ENCODE results near the gene SYP. TPM values are rescaled to one million over a fixed set of nuclear protein-coding genes. Genes with fewer than 3 reads are reported as not detected.

SYP gene
- total RNA-seq, 2 donors from 2014 or later: 0.55 to 5.2 TPM

DNA sequence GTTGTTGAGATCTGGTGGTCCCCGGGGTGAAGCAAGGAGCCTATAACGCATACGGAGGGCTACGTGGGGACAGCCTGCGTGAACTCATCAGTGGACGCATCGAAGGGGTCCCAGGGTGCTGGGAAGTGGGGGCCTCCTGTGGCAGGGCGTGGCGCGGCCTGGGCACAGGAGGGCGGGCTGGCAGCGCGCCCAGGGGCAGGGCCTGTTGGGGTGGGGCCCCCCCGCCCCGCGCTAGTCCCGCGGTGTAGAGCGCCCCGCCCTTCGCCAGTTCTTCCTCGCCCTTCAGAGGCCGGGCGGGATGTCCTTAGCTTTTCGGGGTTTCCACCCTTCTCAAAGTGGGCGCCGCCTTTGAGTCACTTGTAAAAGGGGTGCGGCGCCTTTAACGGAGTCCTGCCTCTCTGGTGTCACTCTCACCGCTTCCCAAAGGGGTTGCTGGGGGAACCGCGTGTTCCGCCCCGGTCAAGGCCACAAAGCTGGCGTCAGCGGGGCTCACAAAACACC is 27.7 kb downstream of the SYP start:
- 3% methylated on average over 8 of the region's 37 CpGs for WGBS
- Histone ChIP-seq H3K4me1 (replicated peaks) (no peaks in the 10 kb centered on the region), H3K9me3 (no peaks in the 10 kb centered on the region), H3K27me3 (replicated peaks; ENCODE audit: insufficient read depth) (no peaks in the 10 kb centered on the region), H3K27ac (peak overlapping the region; percentile 81 to 84), H3K36me3 (no peaks in the 10 kb centered on the region), H3K4me3 (peak overlapping the region; percentile 41 to 45)
- DNase-seq (ENCODE audit: low spot score): peak; percentile 58
- intact Hi-C loops (cut with DNase I): no loop called here
- TF ChIP-seq, protein P1, sequence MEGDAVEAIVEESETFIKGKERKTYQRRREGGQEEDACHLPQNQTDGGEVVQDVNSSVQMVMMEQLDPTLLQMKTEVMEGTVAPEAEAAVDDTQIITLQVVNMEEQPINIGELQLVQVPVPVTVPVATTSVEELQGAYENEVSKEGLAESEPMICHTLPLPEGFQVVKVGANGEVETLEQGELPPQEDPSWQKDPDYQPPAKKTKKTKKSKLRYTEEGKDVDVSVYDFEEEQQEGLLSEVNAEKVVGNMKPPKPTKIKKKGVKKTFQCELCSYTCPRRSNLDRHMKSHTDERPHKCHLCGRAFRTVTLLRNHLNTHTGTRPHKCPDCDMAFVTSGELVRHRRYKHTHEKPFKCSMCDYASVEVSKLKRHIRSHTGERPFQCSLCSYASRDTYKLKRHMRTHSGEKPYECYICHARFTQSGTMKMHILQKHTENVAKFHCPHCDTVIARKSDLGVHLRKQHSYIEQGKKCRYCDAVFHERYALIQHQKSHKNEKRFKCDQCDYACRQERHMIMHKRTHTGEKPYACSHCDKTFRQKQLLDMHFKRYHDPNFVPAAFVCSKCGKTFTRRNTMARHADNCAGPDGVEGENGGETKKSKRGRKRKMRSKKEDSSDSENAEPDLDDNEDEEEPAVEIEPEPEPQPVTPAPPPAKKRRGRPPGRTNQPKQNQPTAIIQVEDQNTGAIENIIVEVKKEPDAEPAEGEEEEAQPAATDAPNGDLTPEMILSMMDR (IDR thresholded peaks at IDR 0.05): no peak
- TF ChIP-seq POLR2A (IDR thresholded peaks at IDR 0.05) (peak; percentile 24), POLR2AphosphoS5 (IDR thresholded peaks at IDR 0.05) (peak; percentile 61)

DNA sequence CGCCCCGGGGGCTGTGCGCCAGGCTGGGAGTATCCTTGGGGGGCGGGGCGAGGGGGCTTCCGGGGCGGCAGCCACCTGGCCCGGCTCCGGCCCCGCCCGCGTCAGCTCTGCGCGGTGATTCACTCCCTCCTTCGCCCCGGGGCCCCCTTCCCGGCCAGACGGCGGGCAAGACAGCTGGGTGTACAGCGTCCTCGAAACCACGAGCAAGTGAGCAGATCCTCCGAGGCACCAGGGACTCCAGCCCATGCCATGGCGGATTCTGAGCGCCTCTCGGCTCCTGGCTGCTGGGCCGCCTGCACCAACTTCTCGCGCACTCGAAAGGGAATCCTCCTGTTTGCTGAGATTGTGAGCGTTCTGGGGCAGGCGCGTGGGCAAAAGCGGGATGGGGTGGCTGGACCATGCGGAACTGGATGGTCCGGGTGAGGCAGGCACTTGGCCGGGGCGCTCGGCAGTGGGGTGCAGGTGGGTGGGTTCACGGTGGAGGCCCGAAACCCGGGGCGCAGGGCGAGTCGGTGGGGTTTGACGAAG is 28.2 kb downstream of the SYP start, which contains the start of gene PLP2:
PLP2 (plus strand) TSS at position 147 of the 528 bp plus-strand sequence; CDS start at position 250, 103 bp downstream.
- peak within 1 kb of the TSS; percentile 81 to 84 for H3K27ac ChIP-seq
- H3K4me1 ChIP-seq (replicated peaks): no peaks in the 10 kb centered on the region
- no peak for DNase-seq (ENCODE audit: low spot score)
- no peaks in the 10 kb centered on the region for H3K27me3 ChIP-seq (replicated peaks; ENCODE audit: insufficient read depth)
- H3K9me3 ChIP-seq: no peaks in the 10 kb centered on the region
- intact Hi-C loops (cut with DNase I): no loop called here
- TF ChIP-seq POLR2A (IDR thresholded peaks at IDR 0.05) (peak; percentile 68), POLR2AphosphoS5 (IDR thresholded peaks at IDR 0.05) (no peak)
- TF ChIP-seq, protein P1 (IDR thresholded peaks at IDR 0.05): no peak
- H3K4me3 ChIP-seq: peak within 1 kb of the TSS; percentile 41 to 45
- 0% methylated on average over 26 of the region's 46 CpGs for WGBS
- no peaks in the 10 kb centered on the region for H3K36me3 ChIP-seq

DNA sequence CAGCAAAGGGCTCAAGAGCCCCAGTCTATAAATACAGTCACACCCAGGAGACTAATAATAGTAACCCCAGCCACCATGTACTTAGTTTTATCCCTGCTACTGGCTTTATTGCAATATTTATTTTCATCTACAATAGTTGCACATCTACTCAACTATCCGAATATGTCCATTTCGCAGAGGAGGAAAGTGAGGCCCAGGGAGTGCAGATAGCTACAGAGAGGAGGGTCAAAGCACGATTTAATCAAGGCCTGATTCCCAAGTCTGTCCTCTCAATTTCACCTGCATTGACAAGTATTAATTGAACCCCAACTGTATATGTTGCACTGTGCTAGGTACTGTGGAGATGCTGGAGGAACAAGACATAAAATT is 32.3 kb downstream of the SYP start:
- Histone ChIP-seq H3K9me3 (no peaks in the 10 kb centered on the region), H3K27me3 (replicated peaks; ENCODE audit: insufficient read depth) (no peaks in the 10 kb centered on the region), H3K36me3 (no peaks in the 10 kb centered on the region), H3K27ac (peak overlapping the region; percentile 87 to 93), H3K4me3 (no peak overlapping the region), H3K4me1 (replicated peaks) (no peaks in the 10 kb centered on the region)
- intact Hi-C loops (cut with DNase I): no loop called here
- DNase-seq (ENCODE audit: low spot score): no peak
- no peak for TF ChIP-seq POLR2A (IDR thresholded peaks at IDR 0.05)
- no peak for TF ChIP-seq POLR2AphosphoS5 (IDR thresholded peaks at IDR 0.05)
- TF ChIP-seq, protein P1 (IDR thresholded peaks at IDR 0.05): no peak
- 64% methylated on average over 3 of the region's 3 CpGs for WGBS

DNA sequence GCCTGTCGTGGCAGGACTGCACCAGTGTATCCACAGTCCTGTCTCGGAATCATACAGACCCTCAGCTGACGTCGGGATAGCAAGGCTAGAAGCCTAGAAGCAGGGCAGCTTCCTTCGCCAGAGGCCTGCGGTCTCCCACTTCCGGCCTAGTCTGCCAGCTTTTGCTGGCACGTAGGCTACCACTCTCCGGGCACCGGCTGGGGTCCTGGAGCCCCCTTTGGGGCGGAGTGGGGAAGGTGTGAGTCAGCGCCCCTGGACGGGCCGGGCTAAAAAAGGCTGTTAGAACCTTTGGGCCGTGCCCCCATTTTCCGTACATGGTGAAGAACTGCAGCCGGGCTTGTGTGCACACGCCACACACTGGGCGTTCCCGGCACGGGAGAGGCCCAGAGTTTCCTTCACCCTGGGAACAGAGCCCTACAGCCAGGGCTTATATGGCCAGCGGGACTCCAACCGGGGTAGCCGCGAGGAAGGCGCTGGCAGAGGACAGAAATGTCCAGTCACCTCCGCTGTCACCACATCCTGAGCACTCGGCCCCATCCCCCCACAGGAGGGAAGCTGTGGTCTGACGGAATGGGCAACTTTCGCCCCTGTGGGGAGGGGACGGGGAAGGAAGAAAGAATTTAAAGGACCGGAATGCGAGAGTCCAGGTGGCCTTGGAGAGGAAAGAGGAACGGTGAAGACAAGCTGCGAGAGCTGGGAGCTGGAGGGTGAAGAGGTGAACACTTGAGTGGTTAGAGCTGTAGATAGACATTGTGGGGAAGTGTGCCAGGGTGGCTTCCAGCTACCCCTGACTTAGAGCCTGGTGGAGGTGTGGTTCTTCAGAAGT is 32.9 kb downstream of the SYP start:
- peak; percentile 72 for TF ChIP-seq POLR2AphosphoS5 (IDR thresholded peaks at IDR 0.05)
- TF ChIP-seq POLR2A (IDR thresholded peaks at IDR 0.05): peak; percentile 57
- TF ChIP-seq, protein P1 (IDR thresholded peaks at IDR 0.05): no peak
- DNase-seq (ENCODE audit: low spot score): peak; percentile 70
- H3K36me3 ChIP-seq: no peaks in the 10 kb centered on the region
- no peaks in the 10 kb centered on the region for H3K4me1 ChIP-seq (replicated peaks)
- no peaks in the 10 kb centered on the region for H3K27me3 ChIP-seq (replicated peaks; ENCODE audit: insufficient read depth)
- 19% methylated on average over 16 of the region's 35 CpGs for WGBS
- no peaks in the 10 kb centered on the region for H3K9me3 ChIP-seq
- intact Hi-C loops (cut with DNase I): no loop called here
- H3K27ac ChIP-seq: peak overlapping the region; percentile 87 to 93
- H3K4me3 ChIP-seq: peak overlapping the region; percentile 19 to 21

Measured in prostate gland (tissue), 2 donors.